HepG2 (cell line): ENCODE results near the gene TFPI. TPM values are rescaled to one million over a fixed set of nuclear protein-coding genes. Genes with fewer than 3 reads are reported as not detected.

ENCODE experiments used
- CEBPB ChIP-seq: IDR thresholded peaks from 2 replicates; pipeline ENCODE4 v1.6.1; 2011; ENCODE audit warnings: low read depth, low read length, improper control_type of control experiment, borderline replicate concordance
- CEBPG ChIP-seq: IDR thresholded peaks from 2 replicates; pipeline ENCODE4 v1.6.1; 2016
- EP300 ChIP-seq, 3 experiments: sonication (generic) in 1 of 3; formaldehyde crosslinking in 1 of 3; IDR thresholded peaks; 2 replicates each; pipeline versions ENCODE4 v1.5.1 to v1.6.1; 2011 to 2020; ENCODE audit warnings: low read depth in 2 of 3, low read length in 2 of 3, borderline replicate concordance in 1 of 3, improper control_type of control experiment in 1 of 3, mild to moderate bottlenecking in 1 of 3, missing genetic modification reagents in 1 of 3, moderate library complexity in 1 of 3
- GATAD2A ChIP-seq: IDR thresholded peaks from 2 replicates; pipeline ENCODE4 v1.6.1; 2016
- HNF4A ChIP-seq: sonication (generic); formaldehyde crosslinking; IDR thresholded peaks from 2 replicates; pipeline ENCODE4 v1.4.0; 2020; ENCODE audit warnings: missing genetic modification reagents
- MAZ ChIP-seq, 2 experiments: sonication (generic) in 1 of 2; formaldehyde crosslinking in 1 of 2; IDR thresholded peaks; 2 replicates each; pipeline versions ENCODE4 v1.5.0 to v1.6.1; 2012 to 2020; ENCODE audit warnings: low read depth in 2 of 2, mild to moderate bottlenecking in 2 of 2, borderline replicate concordance in 1 of 2, improper control_type of control experiment in 1 of 2, low read length in 1 of 2, missing genetic modification reagents in 1 of 2, moderate library complexity in 1 of 2
- NCOR1 ChIP-seq: fragments of 200-600 bp; sonication (generic); IDR thresholded peaks from 2 replicates; pipeline ENCODE4 v1.7.0; 2017; ENCODE audit warnings: antibody characterized with exemption, low read length, borderline replicate concordance
- NR2C2 ChIP-seq: sonication (generic); formaldehyde crosslinking; IDR thresholded peaks from 2 replicates; pipeline ENCODE4 v1.4.0; 2020; ENCODE audit warnings: missing genetic modification reagents, mild to moderate bottlenecking, moderate library complexity, borderline replicate concordance
- SOX5 ChIP-seq: IDR thresholded peaks from 2 replicates; pipeline ENCODE4 v1.6.1; 2016; ENCODE audit warnings: borderline replicate concordance
- SP5 ChIP-seq: IDR thresholded peaks from 2 replicates; pipeline ENCODE4 v1.6.1; 2016; ENCODE audit warnings: low read depth, borderline replicate concordance
- TRIM24 ChIP-seq: sonication (generic); formaldehyde crosslinking; IDR thresholded peaks from 2 replicates; pipeline ENCODE4 v1.8.0; 2022; ENCODE audit warnings: mild to moderate bottlenecking, missing genetic modification reagents
- ZBTB7A ChIP-seq: sonication (generic); formaldehyde crosslinking; IDR thresholded peaks from 2 replicates; pipeline ENCODE4 v1.8.0; 2022; ENCODE audit warnings: mild to moderate bottlenecking, missing genetic modification reagents
- ZFP41 ChIP-seq: sonication (generic); formaldehyde crosslinking; IDR thresholded peaks from 2 replicates; pipeline ENCODE4 v1.4.0; 2020; ENCODE audit warnings: mild to moderate bottlenecking, missing genetic modification reagents, borderline replicate concordance
- ZNF619 ChIP-seq: sonication (generic); formaldehyde crosslinking; IDR thresholded peaks from 2 replicates; pipeline ENCODE4 v1.4.0; 2020; ENCODE audit warnings: mild to moderate bottlenecking, missing genetic modification reagents
- polyA plus RNA-seq, 8 experiments: library from polyadenylated mRNA; depleted of rRNA in 3 of 8; stranded (reverse) in 7 of 8; unstranded in 1 of 8; fragments of >200 nt; fragmentation: Illumina TruSeq in 4 of 8; extraction: Trizol in 4 of 8; gene quantifications; 2 replicates each; pipeline versions ENCODE4 v1.2.1 to v1.2.3, GENCODE V29; 2011 to 2016; ENCODE audit warnings: low read depth in 4 of 8, missing spikeins in 1 of 8, mixed read lengths in 1 of 8; ENCODE audit not compliant: insufficient read depth in 1 of 8
- total RNA-seq, 5 experiments: library from RNA; depleted of rRNA; stranded (reverse); fragments of >200 nt; fragmentation: Illumina TruSeq; extraction: Trizol; gene quantifications; 2 replicates each; pipeline ENCODE4 v1.2.3, GENCODE V29; 2016; ENCODE audit warnings: low read depth in 1 of 5
- TF ChIP-seq, protein P1 (sequence below): IDR thresholded peaks from 2 replicates; pipeline ENCODE4 v1.6.1; 2016; ENCODE audit warnings: missing compliant biosample characterization, missing genetic modification reagents, borderline replicate concordance
- TF ChIP-seq, protein P2 (sequence below): sonication (generic); formaldehyde crosslinking; IDR thresholded peaks from 2 replicates; pipeline ENCODE4 v1.4.0; 2020; ENCODE audit warnings: missing genetic modification reagents, mild to moderate bottlenecking, borderline replicate concordance
- TF ChIP-seq, protein P3 (sequence below): sonication (generic); formaldehyde crosslinking; IDR thresholded peaks from 2 replicates; pipeline ENCODE4 v1.5.1; 2020; ENCODE audit warnings: mild to moderate bottlenecking, missing genetic modification reagents, borderline replicate concordance

Gene TFPI
- total and polyA plus RNA-seq, 2 of the 13 experiments (the other 11 are each of a cell fraction or from before 2014, with no cell fraction given) = 301 to 436 TPM

DNA sequence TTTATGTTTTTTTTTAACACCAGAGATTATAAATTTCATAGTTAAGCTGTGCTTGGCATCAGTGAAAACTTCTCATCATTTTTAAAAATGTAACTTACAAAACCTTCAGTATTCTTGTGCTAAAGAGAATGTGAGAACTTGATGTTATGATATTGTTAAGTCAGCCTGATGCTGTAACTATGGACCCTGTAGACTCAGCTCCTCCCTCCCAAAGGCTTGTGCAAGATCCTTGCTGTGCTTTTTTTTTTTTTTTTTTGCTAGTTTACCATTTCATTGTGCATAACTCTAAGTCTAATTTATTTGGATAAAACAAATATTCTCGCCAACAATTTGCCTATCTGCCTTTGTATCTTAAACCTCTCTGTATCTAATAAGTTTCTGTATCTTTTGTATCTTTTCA lies 12.9 kb upstream of the TFPI start (continued):
- TF ChIP-seq, protein P1, sequence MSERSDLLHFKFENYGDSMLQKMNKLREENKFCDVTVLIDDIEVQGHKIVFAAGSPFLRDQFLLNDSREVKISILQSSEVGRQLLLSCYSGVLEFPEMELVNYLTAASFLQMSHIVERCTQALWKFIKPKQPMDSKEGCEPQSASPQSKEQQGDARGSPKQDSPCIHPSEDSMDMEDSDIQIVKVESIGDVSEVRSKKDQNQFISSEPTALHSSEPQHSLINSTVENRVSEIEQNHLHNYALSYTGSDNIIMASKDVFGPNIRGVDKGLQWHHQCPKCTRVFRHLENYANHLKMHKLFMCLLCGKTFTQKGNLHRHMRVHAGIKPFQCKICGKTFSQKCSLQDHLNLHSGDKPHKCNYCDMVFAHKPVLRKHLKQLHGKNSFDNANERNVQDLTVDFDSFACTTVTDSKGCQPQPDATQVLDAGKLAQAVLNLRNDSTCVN (CRISPR knock-in tag) = no peak
- TF ChIP-seq ZFP41 = no peak
- TF ChIP-seq MAZ (IDR thresholded peaks at IDR 0.05; ENCODE audit: borderline replicate concordance, low read depth, low read length) = 0 out of 2 replicates have a peak, but pooled peaks have one; percentile 45
- no peak for TF ChIP-seq MAZ (CRISPR knock-in tag; IDR thresholded peaks at IDR 0.05; ENCODE audit: low read depth)
- TF ChIP-seq HNF4A = peak; percentile 70
- no peak for TF ChIP-seq TRIM24 (CRISPR knock-in tag)
- 0 out of 2 replicates have a peak, but pooled peaks have one; percentile 7 for TF ChIP-seq SOX5 (CRISPR knock-in tag)
- TF ChIP-seq, protein P2, sequence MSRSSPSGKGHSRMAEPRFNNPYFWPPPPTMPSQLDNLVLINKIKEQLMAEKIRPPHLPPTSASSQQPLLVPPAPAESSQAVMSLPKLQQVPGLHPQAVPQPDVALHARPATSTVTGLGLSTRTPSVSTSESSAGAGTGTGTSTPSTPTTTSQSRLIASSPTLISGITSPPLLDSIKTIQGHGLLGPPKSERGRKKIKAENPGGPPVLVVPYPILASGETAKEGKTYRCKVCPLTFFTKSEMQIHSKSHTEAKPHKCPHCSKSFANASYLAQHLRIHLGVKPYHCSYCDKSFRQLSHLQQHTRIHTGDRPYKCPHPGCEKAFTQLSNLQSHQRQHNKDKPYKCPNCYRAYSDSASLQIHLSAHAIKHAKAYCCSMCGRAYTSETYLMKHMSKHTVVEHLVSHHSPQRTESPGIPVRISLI (CRISPR knock-in tag) = peak; percentile 92
- peak; percentile 89 for TF ChIP-seq CEBPB
- TF ChIP-seq SP5 (CRISPR knock-in tag) = peak; percentile 80; the same call in 1 of the 2 replicates
- TF ChIP-seq EP300 (IDR thresholded peaks at IDR 0.05; ENCODE audit: low read depth in 2 of 2, low read length in 2 of 2) = peak in 1 of 2 experiments; percentile 51; a peak in 2 of 4 replicates
- no peak for TF ChIP-seq EP300 (CRISPR knock-in tag; IDR thresholded peaks at IDR 0.05; ENCODE audit: borderline replicate concordance)
- no peak for TF ChIP-seq ZBTB7A (CRISPR knock-in tag)
- peak; percentile 53; the same call in 1 of the 2 replicates for TF ChIP-seq NCOR1
- TF ChIP-seq NR2C2 (CRISPR knock-in tag) = 0 out of 2 replicates have a peak, but pooled peaks have one; percentile 22
- TF ChIP-seq, protein P3, sequence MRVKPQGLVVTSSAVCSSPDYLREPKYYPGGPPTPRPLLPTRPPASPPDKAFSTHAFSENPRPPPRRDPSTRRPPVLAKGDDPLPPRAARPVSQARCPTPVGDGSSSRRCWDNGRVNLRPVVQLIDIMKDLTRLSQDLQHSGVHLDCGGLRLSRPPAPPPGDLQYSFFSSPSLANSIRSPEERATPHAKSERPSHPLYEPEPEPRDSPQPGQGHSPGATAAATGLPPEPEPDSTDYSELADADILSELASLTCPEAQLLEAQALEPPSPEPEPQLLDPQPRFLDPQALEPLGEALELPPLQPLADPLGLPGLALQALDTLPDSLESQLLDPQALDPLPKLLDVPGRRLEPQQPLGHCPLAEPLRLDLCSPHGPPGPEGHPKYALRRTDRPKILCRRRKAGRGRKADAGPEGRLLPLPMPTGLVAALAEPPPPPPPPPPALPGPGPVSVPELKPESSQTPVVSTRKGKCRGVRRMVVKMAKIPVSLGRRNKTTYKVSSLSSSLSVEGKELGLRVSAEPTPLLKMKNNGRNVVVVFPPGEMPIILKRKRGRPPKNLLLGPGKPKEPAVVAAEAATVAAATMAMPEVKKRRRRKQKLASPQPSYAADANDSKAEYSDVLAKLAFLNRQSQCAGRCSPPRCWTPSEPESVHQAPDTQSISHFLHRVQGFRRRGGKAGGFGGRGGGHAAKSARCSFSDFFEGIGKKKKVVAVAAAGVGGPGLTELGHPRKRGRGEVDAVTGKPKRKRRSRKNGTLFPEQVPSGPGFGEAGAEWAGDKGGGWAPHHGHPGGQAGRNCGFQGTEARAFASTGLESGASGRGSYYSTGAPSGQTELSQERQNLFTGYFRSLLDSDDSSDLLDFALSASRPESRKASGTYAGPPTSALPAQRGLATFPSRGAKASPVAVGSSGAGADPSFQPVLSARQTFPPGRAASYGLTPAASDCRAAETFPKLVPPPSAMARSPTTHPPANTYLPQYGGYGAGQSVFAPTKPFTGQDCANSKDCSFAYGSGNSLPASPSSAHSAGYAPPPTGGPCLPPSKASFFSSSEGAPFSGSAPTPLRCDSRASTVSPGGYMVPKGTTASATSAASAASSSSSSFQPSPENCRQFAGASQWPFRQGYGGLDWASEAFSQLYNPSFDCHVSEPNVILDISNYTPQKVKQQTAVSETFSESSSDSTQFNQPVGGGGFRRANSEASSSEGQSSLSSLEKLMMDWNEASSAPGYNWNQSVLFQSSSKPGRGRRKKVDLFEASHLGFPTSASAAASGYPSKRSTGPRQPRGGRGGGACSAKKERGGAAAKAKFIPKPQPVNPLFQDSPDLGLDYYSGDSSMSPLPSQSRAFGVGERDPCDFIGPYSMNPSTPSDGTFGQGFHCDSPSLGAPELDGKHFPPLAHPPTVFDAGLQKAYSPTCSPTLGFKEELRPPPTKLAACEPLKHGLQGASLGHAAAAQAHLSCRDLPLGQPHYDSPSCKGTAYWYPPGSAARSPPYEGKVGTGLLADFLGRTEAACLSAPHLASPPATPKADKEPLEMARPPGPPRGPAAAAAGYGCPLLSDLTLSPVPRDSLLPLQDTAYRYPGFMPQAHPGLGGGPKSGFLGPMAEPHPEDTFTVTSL = no peak; the same call in 1 of the 2 replicates
- no peak for TF ChIP-seq ZNF619 (CRISPR knock-in tag)
- TF ChIP-seq CEBPG (CRISPR knock-in tag) = peak; percentile 85
- peak; percentile 51; the same call in 1 of the 2 replicates for TF ChIP-seq GATAD2A (CRISPR knock-in tag)
